NCI-H1048 (cell line): ENCODE results near the gene APOB.

Experiments
- DNase-seq: peaks from one replicate; lab custom pipeline; 2025; lab: John Stamatoyannopoulos, UW

Gene APOB

DNA sequence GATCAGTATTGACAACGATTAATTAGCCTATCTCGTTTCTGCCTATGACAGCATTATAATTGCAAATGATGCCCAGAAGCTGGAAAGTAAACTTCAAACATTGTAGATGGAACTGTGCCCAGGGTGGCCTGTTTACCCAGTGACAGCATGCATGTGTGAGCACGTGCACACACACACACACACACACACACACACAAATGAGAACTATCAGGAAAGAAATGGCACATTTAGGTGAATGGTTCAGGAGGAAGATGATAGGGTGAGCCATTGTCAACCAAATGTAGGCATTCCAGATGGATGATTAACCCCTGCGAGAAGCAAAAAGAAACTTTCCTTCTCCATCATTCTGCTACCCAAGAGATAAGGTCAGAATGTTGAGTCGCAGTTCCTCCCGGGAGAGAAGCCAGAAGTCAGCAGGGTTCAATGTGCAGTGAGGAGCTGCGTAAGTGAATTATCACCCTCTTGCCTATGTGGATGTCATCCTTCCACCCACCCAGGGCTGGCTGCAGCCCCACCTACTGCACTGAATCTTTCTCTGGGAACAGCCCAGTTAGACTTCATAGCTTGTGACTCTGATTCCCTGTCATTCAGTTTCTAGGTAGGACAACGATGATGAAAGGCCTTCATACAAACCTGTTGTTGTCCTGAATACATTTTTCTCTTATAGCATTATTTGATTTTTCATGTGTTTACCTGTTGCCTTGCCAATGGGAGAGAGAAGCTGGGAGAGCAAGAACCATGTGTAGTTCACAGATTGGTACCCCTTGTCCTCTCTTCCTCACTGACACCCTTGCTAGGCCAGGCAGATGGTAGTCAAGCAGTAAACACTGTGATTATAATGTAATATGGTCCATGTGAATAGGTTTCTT is 3.5 kb upstream of the APOB start:
- no peak for DNase-seq

DNA sequence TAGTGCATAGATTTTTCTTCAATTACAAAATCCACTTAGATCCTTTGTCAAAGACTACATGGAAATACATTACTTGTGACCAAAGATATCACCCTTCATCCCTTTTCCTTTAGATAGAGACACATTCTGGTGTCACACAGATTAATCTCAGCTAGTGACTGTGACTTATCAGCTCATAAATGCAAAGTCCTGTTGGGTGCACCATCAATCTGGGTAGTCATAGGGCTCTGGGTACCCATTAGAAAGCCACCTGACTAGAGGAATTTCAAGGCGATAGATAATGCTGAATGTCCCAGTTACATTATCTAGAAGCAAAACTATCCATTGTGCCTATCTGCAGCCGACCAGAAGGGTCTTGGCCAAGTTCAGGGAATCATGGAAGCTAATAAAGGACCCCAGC is 2.6 kb upstream of the APOB start:
- DNase-seq: no peak

DNA sequence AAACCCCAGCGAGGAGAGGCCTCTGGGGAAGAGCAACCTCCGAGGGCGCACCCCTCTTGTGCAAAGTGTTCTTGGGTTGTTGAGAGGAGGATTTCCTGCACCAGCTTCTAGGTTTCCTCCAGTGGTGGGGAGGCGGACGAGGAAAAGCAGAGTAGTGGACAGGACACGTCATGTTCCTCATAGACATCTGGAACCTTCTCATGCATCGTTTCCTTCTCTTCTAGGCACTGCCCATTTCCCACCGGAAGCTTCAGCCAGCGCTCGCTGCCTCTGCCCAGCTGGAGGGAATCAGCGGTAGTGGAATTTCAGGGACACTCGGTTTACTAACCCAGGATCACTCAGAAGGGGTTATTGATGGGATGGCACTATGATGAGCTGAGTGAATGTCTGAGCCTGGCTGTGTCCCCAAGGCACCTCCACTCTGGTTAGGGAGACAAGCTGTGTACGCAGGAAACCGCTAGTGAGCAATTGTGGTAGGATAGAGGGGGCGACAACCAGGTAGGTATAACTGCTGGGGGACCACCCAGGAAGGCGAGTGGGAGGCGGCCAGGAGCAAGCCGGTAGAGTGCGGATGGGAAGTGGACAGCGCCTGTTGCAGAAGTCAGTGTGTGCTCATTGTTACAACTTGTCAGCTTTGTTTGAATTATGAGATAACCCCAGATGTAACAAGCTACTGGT is 960 bp upstream of the APOB start:
- no peak for DNase-seq

DNA sequence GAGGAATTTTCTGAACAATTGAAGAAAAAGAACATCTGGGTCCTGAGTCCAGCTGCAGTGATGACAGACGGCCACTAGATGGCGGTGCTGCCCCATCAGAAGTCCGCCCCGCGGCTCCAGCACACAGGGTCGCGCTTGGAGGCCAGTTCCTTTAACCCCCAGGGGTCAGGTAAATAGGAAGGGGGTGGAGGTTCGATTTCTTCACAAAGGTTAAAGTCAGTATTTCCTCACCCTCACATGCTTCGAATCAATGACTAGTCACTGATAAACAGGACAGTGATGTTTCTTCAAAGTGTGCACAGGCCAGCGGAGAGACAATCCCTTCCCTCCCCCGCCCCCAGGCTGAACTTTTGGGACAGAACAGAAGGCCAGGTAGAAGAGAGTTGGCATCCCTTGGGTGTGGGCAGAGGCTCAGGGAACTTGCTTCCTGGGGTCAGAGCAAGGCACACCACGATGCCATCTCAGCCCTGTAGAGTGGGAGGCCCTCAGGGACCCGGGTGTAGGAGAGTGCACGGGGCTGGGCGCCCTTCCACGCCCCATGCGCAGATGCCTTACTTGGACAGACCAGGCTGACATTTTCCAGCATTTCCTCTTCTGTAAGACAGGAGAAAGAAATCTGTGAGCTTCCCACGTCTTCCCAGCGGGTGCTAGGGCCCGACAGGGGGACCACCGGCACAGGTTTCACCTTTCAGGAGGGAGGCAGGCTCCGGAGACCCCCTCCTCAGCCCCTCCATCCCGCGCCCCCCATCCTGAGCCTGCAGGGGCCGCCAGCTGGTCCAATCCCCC is 722 bp downstream of the APOB start:
- peak; percentile 22 for DNase-seq

DNA sequence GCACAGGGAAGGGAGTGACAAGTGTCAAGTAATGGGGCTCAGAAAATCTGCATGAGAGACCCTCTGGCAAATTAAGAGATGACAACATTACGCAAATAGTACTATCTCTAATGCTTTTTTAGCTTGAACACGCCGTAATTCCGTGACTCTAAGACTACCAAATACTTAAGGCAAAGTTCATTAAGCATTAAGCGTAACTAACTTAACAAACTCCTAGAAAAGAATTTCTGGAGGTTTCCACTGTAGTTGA is 1.2 kb downstream of the APOB start:
- DNase-seq: no peak

DNA sequence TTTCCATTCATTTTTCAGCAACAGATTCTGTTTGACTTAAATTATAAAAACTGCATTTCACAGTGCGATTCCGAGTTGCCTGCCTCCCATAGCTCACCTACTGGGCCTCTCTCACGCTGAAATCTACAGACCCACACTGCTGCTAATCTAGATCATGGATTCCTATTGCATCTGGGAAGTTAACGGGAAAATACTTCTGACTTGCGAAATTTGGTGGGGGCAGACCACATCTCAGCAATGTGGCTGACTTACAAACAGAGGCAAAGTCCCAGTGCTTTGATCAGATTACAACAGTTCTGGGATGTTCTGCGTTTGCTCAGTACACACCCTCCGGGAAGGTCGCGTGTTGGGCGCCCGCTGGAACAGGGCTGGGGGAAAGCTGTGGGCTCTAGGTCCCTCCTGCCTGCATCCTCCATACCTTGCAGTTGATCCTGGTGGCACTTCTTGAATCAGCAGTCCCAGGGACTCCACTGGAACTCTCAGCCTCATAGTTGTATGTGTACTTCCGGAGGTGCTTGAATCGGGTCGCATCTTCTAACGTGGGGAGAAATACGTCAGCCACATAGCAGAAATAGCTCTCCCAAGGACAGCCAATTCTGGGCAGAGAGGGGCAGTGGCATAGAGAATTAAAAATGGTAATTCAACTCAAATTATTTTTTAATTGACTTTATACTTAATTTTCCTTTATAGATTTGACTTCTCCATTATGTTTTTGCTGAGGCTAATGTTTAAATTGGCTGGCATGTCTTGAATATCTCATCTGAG is 1.7 kb downstream of the APOB start:
- no peak for DNase-seq

DNA sequence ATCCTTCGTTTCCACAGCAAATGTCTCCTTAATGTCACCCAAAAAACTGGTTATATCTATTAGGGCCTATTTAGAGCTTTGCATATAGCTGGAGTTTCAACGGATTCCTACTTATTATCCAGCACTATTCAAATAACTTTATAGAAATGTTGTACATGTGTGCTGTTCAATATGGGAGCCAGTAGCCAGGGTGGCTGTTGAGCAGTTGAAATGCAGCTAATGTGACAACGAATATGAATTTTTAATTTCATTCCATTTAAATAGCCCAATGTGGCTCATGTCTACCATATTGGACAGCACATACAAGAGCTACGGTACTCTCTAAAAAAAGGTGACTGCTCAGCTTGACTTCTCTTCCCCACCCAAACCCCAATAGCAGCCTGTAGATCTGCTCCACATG is 2.4 kb downstream of the APOB start:
- DNase-seq: no peak

DNA sequence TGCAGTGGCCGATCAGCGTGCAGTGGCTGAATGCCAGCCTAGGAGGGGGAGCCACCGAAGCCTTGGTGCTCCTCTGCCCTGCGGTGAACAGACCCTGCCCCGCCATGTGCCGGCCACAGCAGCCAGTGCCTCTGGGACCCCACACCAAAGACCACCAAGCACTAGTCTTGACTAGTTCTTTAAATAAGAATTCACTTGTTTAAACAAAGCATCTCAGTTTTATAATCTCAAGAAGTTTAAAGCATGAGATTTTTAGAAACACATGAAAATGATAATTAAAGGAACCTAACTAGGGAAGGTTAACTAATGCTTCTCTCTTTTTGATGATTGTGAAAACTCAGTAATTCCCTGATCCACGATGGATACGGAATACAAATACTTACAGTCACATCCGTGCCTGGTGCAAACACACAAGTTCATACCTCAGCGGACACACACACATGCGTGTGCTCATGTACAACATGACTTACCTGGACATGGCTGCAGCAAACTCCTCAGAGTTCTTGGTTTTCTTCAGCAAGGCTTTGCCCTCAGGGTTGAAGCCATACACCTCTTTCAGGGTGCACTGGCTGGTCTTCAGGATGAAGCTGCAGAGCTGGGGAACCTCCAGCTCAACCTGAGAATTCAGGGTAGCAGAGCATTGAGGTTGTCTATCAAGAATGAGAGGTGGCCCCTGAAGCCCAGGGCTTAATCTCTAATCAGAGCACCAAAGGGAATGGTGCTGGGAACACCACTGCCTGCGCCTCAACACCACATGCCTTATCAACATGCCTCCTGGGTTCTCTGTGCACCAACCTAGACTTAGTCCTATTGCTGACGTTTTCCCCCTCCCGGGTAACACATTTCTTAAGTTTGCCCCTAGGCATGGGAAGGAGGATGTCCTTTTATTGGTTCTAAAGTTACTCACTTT is 3.1 kb downstream of the APOB start:
- DNase-seq: no peak

DNA sequence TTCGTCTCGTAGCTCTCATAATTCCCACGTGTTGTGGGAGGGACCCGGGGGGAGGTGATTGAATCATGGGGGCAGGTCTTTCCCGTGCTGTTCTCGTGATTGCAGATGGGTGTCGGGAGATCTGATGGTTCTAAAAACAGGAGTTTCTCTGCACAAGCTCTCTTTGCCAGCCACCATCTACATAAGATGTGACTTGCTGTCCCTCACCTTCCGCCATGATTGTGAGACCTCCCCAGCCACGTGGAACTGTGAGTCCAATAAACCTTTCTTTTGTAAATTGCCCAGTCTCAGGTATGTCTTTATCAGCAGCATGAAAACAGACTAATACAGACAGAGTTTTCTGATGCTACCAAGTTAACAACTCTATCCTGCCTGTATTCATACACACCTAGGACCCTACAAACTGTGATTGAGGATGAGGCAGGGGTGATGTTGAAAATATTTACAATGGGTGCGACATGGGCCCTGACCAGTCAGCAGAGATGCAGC is 3.9 kb downstream of the APOB start:
- no peak for DNase-seq

DNA sequence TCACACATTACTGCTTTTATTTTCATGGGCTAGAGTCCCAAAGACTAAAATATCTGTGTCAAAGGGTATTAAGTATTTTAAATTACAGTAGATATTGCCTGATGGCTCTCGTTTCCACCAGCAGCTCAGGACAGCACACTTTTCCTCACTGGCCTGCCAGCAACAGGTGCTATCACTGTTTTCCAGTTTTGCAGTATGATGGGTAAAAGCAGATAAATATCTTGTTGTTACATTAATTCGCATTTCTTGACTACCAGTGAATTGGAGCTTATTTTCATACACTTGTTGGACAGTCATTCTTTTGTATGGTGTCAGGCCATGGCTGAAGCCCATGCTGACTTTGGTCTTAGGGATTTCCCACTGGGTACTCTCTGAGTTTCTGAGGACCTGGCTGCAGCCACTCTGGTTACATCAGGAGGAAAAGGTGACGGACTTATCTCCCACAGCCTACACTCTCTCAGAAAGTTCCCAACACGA is 4.8 kb downstream of the APOB start:
- DNase-seq: no peak

DNA sequence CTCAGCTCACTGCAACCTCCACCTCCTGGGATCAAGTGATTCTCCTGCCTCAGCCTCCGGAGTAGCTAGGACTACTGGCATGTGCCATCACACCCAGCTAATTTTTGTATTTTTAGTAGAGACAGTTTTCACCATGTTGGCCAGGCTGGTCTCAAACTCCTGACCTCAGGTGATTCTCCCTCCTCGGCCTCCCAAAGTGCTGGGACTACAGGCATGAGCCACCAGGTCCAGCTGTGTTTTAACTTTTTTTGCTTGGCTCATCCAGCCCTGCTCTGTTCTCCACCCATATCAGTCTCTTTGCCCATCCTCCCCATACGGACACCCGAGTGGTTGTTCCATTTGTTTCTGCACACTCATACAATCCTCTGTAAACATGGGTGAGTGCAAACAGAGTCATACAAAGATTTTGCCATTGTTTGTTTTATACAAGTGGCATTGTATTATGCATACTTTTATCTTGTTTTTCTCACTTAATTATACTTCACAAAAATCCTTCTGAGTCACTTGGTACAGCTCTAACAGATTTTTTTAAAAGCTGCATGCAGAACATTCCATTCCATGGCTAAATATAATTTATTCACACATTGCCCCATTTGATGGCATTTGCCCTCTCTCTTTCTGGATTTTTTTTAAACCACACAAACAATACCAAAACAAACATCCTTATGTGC is 5.3 kb downstream of the APOB start:
- DNase-seq: no peak

DNA sequence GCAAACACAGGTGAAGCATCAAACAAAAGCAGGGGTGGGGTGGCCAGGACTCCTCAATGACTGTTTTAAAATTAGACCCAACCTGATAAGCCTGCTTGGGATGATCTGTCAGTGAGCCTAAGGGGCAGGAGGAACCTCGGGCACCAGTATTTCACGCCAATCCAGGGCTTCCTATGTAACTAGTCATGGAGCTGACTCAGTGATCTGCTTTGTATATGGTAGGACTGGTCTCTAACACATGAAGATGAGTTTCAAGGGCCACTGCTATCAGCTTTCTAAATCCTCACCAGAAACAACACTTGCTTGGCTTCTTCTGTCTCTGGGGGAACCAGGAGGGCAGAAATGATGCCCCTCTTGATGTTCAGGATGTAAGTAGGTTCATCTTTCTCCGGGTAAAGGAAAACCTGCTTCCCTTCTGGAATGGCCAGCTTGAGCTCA is 6.2 kb downstream of the APOB start:
- no peak for DNase-seq

DNA sequence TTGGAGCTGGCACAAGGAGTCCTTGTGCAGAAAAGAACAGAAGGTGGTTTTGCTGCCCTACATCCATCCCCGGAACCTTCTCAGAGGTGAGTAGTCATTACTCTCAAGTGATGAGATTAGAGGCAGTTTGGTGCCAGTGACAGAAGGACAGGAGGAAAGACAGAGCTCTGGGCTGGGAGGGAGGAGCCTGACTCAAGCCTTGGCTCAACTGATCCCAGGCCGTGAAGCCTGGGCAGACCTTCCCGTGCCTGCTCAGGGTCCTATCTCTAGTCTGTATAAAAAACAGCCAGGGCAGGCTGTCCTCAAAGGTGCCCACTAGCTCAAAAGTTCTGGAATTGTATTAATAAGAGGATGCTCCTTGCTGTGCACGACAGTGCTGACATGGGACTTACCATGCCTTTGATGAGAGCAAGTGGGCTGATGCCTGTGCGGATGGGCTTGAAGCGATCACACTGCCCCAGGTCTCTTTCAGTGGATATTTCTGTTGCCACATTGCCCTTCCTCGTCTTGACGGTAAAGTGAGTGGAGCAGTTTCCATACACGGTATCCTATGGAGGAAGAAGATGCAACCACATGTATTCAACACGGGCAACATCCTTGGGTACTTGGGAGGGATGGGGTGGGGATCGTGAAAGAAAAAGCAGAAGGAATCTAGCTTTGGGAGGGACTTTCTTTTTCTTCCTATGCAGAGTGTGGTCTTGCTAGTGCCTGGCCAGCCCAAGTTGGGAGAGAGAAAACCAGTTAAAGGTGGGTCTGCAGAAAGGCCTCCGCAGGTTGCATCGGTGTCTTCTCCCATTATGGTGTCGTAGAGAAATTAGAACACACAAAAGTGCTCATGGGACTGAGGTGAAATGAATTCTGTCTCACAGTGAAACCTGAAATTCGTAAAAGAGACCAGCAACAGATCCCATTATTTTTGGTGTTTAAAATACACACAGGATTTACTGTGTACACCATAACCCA is 6.9 kb downstream of the APOB start:
- DNase-seq: no peak

DNA sequence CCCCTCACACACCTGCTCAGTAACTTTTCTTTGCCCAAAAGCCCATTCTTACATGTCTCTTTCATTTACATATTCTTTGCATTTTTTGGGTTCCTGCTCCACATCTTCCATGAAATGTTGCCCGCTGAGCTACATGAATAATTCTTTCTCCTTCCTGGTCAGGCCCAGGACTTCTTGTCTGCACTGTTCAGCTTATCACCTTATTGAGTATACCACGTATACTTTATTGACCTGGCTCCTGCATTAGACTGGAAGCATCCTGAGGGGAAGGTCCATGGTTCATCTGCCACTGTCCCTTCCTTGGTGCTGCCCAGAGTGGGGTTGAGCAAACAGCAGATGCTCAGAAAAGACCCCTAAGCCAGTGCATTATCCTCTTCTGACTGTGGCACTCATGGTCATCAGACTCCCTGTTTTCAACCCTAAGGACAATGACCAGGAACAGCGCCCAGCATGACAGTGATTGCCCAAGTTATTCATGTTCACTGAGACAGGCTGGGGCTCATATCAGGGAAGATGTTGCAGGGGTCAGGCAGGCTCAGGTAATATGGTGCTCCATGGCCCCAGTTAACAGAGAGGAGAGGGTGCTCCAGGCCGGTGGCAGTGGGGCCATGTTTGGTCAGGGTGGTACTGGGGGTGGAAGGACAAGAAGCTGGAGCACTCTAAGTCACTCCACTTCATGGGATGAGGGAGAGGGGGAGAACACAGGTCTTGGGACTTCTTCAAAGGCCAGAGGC is 7.7 kb downstream of the APOB start:
- no peak for DNase-seq

DNA sequence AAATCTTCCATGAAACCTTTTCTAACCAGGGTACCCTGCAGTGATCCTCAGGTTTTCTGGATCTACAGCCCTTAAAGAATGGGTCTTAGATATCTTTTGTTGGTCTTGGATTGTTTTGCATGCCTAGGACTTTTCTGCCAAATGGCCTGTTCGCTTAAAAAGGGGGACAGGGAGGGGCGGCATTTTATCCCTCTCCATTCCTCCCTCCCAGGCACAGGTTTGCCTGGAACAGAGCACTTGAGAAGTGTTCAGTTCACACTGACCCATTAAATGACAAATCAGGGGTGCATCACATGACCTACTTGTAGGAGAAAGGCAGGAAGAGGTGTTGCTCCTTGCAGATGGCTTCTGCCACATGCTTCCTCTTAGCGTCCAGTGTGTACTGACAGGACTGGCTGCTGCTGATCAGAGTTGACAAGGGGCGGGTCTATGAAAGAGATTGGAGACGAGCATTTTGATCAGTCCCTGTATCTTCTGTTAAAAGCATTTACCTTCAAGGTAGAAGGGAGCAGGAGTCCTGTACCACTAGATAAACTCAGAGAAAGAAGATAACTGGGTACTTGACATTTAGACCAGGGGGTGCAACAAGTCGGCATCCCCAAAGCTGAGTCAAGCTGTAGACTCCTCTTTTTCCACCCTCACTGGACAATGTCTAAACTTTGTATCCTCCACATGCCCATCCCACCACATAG is 8.4 kb downstream of the APOB start:
- no peak for DNase-seq

DNA sequence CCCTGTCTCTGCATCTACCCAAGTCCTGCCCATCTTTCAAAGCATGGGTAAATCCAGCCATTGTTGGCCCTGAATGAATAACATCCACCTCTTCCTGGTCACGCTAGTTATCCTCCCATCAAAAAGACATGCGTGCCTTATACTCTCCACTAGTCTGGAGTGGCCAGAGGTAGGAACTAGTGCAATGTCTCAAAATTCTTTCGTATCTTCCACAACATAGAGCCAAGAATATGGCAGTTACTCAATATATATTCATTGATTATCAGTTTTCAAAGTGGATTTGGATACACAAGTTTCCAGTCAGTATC is 8.9 kb downstream of the APOB start:
- DNase-seq: no peak

DNA sequence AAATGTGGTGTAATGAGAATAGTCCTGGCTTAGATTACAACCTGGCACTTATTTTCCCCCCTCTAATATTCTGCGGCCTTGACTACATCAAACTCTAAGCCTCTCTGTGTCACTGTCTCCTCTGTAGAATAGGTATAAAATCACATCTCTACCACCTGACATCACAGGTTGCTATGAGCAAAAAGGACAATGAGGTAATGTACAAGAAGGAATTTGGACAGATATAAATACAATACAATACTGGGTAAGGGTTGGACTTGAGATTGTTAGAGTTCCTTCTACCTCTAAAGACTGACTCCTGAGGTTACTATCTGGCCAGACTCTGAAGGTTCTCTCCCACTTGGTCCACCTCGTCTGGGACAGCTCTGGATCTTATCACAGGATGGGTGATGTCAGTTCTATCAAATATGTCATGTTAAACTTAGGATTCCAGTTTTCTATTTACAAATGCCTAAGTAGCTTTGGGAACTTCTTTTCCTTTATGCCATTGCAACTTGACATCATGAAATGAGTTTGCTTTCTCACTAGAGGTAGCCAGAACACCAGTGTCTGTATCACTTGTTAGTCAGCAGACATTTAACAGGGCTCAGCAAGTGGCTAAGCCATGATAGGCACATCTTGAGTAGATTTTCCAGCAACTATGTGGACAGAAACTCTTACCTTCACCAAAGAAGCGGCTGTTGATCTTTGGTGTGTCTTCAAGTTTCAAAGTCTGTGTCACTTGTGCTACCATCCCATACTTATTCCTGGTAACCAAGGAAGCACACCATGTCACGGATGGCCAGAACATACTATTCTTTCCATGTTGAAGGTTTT is 9.5 kb downstream of the APOB start:
- DNase-seq: no peak
